Stimulated activated CD8-positive, alpha-beta memory T cell treated with anti-CD3 and anti-CD28 coated beads, Interleukin-4, amount 100 ng/mL, for 48 hours (primary cell): ENCODE measurements around the gene SUN5.

Source experiments
- DNase-seq: peaks from one replicate; pipeline ENCODE4 v3.0.0-alpha.2; 2020

SUN5 gene

DNA sequence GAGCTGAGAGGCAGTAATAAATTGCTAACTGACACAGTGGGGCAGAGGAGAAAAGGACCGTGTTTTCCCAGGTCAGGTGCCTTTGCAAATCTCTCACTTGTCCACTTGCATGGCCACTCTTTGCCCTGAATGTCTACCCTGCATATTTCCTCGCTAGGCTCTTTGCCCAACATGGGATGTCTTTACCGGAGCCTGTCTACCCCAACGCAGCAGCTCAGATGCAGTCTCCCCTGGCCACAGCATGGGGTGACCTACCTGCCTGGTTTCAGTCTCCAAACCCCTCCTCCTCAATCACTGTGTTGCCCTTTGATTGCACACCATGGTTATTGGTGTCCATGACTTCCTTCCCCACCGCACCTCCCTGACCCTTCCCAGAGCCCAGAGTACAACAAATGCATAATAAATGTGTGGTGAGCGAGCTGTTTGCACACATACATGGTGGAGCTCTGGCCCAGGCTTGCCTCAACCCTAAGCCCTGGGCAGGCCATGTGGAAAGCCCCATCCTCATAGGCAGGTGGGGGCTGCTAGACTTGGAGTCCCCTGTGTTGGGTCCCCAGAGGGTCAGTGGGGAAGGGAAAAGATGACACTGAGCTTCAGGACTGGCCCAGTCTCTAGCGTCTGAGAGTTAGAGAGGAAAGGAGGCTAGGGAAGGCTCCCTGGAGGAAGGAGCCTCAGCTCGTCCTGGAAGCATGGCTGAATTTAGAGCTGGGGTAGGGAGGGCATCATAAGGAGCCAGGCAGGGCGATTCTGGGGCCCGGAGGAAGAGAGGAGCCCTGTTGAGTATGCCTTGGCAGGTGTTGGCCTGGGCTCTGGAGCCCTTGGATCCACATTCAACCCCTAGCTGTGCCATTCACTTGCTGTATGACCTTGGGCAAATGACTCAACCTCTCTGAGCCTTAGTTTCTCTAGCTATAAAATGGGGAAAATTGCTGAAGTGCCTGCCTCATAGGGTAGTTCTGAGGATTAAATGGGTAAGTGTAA is 22.8 kb upstream of the SUN5 start:
- no peak for DNase-seq

DNA sequence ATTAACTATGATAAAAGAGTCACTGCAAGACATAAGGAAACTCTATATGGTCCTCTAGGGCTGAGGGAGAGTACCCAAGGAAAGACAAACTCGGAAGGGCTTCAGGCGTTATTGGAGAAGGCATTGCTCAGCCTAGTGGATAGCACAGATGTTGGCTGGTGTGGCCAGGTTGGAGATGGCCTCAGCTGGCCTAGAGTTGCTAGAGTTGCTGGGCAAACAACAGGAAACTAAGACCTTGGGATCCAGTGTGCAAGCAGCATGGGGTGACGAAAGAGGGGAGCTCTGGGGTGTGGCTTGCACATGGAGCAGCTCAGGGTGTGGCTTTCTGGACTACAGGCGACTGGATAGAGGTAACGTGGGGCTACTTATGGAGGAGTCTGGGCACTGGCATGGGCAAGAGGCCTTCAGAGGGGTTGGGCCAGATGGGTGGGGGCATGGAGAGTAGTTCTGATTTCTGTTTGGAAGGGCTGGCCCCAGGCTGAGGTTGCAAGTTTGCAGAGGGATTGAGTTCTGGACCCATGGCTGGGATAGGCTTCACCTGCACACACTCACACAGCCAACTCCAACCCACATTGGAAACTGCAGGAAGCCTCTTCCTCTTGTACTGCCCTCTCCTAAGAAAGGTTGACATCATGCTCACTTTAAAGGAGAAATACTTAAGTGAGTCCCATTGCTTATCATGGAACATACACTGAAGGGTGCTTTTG is 22.0 kb upstream of the SUN5 start:
- DNase-seq, result no peak

DNA sequence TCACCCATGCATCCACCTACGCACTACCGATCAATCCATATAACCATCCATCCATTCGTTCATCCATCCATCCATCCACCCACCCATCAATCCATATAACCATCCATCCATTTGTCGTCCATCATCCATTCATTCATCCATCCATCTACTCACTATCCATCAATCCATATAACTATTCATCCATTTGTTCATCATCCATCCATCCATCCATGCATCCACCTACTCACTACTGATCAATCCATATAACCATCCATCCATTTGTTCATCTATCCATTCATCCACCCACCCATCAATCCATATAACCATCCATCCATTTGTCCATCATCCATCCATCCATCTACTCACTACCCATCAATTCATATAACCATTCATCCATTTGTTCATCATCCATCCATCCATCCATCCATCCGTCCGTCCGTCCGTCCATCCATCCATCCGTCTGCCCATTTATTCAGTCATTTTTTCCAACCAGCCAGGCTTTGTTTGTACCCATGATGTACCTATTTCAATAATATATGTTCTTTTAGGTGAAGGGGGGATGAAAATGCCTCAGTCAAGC is 21.2 kb upstream of the SUN5 start:
- no peak for DNase-seq

DNA sequence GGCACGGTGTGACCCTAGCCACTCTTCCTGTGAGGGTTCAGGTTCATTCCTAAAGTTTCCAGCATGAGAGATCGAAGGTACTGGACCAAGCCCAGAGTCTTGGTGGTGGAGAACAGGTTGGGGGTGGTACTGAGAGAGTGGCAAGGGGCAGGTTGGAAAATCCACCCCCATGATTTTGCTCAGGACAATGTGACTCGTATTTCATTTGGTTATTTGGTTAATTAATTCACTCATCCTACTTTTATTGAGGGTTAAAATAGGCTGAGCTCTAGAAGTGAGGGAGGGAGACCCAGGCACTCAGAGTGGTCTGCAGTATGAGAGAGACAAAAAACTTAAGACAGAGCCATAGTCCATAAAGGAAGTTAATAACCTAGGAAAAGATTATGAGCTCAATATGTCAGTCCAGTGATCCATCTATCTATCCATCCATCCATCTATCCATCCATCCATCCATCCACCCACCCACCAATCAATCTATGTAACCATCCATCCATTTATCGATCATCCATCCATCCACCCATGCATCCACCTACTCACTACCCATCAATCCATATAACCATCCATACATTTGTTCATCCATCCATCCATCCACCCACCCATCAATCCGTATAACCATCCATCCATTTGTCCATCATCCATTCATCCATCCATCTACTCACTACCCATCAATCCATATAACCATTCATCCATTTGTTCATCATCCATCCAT is 20.5 kb upstream of the SUN5 start:
- DNase-seq, result no peak

DNA sequence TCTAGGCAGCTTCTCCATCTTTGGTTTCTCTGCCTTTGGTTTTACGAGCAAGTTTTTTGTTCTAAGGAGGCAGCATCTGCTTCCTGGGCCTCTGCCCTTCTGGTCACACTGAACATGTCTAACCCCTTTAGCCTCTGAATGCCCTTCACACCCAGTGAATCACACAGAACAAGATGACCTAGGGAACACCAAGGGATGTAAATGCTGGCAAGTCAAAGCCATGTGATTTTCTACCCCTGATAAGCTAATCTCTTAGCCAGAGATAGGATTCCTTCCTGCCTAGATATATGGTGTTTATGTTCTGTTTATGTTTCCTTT is 20.0 kb upstream of the SUN5 start:
- DNase-seq, result no peak

DNA sequence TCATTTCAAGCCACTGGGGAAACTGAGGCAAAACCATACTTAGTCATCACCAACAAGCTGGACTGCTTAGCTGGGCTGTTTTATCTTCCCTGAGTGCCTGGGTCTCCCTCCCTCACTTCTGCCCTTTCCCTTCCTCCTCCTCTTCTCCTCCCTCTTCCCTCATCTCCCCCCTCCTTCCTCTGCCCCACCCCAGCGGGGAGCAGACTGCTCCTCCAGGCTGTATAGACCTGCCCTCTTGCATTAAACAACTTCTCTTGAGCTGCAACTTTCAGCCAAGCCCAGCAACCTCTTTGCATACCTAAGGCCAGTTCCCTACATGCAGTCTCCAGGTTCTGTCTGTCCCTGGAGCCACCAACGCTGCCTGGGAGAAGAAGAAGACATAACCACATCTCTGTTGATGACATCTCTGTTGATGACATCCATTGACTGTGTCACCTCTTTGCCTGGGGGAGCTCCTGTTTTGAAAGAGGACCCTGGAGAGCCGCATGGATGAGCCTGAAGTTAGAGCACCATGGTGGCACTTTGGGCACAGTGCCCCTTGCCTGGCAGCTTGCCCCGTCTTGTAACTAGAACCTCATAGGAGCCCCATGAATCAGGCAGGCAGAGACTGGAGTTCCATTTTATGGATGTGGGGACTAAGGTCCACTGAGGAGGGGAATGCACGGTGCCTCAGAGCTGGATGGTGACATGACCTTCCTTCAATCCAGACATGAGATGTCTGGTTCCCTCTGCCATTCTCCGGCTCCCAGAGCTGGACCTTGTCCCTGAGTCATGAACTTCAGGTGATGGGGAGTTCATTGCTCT is 19.4 kb upstream of the SUN5 start:
- no peak for DNase-seq

DNA sequence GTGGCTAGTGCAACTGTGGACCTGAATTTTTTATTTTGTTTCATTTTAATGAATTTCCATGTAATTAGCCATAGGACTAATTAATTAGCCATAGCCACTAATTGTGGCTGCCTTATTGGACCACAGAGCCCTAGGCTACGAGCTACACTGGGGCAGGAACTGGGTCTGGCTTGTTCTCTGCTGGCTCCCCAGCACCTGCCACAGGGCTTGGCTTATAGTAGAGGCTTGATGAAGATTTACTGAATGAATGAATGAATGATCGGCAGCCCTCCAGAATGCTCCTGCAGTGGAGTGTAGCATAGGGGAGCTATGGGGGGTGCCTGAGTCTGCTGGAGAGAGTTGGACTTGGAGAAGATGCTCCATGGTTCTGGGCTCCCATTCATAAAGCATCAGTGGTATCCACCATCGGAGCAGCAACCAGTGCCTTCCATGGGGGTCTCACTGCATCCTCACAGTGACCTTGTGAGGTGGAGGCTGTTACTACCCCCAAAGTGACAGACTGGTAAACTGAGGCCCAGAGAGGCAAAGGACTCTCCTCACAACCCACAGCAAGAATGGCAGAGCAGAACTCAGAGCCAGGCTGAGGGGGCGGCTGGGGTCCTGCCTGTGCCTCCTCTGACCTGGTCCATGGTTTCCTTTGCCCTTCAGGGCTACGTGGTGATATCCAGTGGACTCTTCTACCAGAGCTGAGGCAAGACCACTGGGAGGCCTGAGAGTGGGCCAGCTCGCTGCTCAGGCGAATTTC is 18.6 kb upstream of the SUN5 start:
- DNase-seq, result no peak

DNA sequence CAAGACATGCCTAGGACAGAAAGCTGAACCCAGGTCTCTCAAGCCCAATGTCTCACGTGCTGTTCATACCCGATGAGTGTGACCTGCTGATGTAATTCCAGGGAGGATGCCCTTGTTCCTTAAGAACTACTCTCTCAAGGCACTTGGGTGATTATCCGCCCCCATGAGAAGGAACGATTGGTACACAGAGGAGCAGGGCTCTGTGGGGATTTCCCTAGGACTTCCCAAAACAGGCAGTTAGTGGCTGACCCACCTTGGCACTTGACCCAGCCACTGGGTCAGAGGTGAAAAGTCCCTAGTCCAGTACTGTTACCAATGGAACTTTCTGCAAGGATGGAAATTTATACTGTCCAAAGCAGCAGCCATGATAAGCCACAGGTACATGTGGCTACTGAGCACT is 18.1 kb upstream of the SUN5 start:
- DNase-seq, result no peak

DNA sequence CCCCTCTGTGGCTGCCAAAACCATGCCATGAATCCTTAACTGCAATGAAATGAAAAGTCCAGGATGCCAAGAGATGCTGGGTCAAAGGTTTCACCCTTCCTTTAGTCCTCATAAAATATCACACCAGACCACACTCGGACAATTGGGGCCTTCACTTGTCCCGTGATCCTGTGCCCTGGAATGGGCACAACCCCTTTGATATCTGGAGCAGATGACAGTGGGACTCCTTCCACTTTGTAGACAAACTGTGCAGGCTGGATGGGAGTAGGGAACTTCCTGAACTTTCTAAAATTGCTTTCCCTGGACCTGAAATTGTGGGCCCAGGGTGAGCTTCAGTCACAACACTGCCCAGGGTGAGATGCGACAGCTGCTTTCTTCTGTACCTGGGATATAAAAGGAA is 17.6 kb upstream of the SUN5 start:
- DNase-seq, result no peak

DNA sequence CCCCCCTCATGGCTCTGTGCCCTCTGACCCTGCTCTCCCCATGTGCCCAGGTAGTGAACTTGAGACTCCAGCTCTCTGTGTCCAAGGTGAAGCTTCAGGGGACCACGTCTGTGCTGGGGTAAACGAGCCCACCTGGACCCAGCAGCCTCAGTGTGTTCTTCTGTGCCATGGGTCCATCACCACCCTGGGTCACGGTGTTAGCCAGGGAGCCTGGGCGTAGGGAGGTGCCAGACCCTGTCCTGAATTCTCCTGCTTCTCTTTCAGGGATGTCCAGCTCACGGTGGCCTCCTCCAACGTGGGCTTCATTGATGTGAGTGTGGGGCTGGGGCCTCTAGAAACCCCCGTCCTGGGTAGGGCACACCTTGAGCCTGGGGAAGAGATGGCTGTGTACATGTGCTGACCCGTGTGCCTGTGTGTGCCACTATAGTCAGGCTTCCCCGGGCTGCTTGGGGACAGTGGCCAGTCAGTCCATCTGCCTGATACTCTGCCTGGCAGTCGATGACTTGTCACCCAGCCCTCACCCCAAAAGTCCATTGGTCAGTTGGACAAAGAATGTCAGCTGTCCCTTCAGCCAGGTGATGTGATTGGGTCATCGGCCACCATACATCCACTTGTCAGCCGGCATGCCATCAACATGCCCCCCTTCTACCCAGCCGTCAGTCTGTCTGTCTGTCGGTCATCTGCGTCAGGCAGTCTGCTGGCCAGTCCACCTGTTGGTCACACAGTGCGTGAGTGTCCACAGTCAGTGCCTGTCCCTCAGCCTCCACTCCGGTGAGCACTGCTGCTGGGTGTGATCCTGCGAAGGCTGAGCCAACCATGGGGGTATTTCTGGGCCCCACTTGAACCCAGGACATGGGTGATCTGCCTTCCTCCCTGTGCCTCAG is 16.3 kb upstream of the SUN5 start:
- no peak for DNase-seq

DNA sequence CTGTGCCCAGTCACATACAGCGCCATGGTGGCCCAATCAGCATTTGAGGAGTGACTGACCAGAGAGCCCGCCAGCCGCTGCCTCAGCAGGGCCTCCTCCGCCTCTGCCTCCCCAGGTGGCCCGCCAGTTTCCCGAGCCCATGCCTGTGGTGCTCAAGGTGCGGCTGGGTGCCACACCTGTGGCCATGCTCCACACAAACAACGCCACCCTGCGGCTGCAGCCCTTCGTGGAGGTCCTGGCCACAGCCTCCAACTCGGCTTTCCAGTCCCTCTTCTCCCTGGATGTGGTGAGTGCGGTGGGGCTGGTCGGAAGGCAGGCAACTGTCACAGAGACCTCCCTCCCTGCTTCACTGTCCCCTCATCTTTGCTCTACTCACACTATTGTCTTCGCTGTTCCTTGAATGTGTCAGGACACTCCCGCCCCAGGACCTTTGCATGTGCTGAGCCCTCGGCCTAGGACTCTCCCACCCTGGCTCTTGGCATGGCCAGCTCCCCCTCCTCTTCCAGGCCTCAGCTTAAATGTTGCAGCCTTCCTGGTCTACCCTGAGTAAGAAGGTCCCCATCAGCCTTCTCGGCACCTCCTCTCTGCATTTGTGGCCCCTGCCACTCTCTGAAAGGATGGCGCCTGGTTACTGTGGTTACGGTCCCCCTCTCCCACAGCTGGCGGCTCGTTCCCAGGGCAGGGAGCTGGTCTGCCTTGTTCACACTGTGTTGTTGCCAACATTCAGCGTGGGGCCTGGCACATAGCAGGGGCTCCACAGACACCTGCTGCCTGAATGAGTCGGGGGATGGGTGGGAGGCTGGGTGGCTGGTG is 15.4 kb upstream of the SUN5 start:
- DNase-seq, result no peak

DNA sequence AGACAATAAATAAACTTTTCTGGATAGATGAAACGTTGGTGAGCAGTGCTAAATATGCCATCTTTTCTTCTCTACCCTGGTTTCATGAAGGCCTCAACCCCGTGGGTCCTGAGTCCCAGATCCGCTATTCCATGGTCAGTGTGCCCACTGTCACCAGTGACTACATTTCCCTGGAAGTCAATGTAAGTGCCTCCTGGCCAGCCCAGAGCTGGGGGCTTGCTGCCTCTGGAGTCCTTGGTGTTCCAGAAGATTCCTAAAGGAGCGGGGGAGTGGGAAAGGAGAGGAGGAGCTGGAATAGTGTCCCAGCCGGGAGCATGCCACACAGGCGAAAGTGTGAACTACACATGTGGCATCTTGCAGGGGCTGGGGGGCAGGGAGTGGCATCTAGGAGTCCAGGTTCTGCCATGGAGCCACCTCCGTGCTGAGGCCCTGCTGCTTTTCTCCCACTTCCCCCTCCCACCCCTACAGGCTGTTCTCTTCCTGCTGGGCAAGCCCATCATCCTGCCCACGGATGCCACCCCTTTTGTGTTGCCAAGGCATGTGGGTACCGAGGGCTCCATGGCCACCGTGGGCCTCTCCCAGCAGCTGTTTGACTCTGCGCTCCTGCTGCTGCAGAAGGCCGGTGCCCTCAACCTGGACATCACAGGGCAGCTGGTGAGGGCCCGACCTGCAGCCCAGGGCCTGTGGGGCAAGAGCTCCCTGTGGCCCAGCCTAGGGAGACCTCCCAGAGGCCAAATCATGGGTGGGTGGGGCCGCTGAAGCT is 14.1 kb upstream of the SUN5 start:
- DNase-seq, result no peak

DNA sequence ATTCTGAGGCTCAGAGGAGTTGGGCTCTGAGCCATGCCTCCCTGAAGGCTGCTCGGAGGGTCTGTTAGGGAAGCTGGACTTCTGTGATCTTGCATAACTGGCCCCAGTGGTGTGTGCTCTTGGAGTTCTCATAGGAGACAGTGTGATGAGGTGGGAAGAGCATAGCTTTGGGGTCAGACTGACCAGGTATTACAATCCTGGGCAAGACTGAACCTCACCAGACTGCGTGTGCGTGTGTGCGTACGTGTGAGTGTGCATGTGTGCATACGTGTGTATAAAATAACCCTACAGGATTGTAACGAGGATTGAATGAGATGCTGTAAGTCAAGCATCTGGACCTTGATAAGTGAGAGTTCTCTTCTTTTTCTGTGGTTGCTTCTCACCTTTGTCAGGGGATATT is 13.3 kb upstream of the SUN5 start:
- no peak for DNase-seq

DNA sequence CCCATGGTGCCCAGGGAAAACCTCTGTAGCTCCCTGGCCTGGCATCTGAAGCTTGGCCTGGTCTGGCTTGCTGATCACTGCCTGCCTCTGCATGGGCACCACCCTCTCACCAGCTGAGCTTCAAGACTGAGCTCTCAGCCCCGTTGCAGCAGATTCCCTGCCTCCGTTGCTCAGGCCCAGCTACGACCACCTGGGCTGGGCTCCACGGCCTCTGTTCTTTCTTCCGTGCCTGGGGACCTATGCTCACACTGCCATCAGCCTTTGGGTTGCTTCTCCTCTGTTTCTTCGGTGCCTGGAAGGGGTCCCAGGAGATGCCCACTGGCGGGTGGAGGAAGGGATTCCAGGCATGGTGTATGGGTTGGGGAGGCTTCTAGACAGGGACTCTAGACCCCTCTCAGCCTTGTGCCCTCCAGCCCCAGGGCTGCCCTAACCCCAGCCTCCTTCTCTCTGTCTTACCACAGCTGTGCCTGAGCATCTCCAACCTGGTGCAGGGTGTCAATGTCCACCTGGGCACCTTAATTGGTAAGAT is 12.4 kb upstream of the SUN5 start:
- no peak for DNase-seq

DNA sequence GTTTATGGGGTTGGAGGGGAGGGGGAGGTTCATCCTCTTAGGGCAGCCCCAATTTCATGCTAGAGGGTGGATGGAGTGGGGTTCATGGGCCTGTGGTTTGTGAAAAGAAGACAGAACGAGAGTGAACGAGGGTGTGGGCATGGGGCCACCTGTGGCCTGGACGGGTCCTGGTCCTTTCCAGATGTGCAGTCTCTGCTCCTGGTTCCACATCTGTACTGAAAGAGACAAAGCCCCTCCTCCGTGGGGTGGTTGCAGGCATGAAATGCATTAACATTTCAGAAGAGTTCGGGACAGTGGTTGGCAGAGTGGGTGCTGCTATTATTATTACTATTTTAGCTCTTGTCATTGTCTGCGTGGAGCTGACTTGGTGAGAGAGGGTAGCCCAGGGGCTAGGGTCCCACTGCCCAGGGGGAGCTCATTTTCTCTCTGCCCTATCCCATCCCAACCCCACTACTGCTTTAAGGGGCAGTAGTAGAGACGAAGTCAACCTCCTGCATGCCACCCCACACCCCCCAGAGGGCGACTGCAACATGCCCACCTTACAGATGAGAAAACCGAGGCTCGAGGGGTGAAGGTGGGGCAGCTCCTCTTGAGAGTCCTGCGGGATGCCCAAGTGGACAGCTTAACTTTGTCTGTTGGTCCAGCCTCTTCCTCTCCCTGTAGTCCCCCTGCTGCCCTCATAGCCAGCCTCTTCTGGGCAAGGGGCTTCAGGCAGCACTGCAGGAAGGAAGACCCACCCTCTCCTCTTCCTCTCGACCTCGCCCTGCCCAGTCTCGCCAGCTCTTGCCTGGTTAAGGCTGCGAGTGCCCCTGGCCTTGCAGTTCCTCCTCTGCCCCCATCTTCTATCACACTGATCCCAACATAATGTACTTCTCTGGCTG is 11.7 kb upstream of the SUN5 start:
- no peak for DNase-seq

DNA sequence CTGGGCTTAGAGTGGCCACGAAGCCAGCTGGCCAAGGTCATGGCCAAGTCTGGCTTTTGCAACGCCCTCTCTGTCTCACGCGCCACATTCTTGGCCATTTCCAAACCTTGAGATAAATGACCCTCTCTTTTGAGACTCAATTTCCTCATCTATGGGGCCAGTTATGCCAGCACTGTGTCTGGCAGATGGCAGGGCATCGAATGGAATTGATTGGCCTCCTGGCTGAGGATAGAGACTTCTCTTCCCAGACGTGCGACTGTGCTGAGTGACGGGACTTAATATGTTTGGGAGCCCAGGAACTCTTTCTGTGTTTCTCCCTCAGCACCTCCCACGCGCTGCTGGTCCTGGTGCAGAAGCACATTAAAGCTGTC is 10.9 kb upstream of the SUN5 start:
- DNase-seq, result no peak

DNA sequence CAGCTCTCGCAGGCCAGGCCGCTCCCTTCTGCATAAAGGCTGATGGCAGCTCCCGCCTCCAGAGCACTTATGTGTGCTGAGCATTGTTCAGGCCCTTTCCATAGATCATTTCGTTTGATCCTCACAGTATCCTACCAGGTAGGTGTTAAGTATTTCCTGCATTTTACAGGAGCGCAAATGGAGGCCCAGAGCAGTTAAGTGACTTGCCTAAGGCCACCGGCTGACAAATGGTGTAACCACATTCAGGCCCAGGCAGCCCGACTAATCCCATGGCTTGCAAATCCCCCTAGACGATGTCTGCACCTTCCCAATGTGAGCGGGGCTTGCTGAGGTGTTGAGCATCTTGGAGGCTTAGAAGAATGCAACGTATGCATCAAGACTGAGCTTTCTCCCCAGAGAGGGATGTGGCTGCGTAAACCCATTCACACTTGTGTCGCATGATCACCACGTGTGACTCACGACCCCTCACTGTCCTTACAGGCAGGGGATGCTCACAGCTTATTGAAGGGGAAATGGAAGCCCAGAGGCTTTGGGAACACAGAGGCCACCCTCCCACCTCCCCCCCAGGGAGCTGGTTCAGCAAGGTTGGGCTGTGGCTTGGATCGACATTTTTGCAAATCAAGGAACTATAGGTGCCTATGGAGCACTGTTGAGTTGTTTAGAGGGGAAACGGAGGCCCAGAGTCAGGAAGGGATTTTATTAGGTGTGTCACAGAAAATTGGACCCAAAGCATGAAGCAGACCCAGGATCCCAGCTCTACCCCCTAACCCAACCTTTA is 10.3 kb upstream of the SUN5 start:
- DNase-seq, result no peak
